ENCODE results near the gene EMX2.

The EMX2 gene

DNA sequence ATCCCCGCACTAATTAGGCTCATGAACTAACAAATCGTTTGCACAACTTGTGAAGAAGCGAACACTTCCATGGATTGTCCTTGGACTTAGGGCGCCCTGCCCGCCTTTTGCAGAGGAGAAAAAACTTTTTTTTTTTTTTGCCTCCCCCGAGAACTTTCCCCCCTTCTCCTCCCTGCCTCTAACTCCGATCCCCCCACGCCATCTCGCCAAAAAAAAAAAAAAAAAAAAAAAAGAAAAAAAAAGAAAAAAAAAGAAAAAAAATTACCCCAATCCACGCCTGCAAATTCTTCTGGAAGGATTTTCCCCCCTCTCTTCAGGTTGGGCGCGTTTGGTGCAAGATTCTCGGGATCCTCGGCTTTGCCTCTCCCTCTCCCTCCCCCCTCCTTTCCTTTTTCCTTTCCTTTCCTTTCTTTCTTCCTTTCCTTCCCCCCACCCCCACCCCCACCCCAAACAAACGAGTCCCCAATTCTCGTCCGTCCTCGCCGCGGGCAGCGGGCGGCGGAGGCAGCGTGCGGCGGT is at the start of gene EMX2:
EMX2 (plus strand) TSS at position 41 of the 519 bp plus-strand sequence. CDS start 522 bp downstream, outside the sequence.
- DNase-seq (ENCODE audit: low read depth): no peak
- no peak within 1 kb of the TSS for H3K4me3 ChIP-seq (ENCODE audit: low read length)
- TF ChIP-seq, protein P1, sequence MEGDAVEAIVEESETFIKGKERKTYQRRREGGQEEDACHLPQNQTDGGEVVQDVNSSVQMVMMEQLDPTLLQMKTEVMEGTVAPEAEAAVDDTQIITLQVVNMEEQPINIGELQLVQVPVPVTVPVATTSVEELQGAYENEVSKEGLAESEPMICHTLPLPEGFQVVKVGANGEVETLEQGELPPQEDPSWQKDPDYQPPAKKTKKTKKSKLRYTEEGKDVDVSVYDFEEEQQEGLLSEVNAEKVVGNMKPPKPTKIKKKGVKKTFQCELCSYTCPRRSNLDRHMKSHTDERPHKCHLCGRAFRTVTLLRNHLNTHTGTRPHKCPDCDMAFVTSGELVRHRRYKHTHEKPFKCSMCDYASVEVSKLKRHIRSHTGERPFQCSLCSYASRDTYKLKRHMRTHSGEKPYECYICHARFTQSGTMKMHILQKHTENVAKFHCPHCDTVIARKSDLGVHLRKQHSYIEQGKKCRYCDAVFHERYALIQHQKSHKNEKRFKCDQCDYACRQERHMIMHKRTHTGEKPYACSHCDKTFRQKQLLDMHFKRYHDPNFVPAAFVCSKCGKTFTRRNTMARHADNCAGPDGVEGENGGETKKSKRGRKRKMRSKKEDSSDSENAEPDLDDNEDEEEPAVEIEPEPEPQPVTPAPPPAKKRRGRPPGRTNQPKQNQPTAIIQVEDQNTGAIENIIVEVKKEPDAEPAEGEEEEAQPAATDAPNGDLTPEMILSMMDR (IDR thresholded peaks at IDR 0.05; ENCODE audit: insufficient read depth, low read depth, low read length, missing control alignments): no peak

DNA sequence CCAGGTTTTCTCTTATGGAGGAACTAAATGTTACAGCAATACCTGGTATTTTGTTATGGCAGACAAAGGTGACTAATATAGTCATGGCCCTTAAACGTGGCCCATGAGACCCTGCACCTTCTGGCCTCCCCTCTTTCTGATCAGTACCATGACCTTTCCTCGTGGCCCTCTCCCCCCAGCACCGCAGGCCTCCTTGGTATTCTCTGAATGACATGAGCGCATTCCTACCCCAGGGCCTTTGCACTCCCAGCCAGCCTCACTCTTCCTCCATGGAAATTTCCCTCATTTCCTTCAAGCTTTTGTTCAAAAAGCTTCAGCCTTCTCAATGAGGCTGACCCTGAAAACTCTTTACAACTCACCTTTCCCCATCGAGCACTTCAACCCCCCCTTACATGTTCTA is 46.5 kb upstream of the EMX2 start:
- TF ChIP-seq, protein P1 (IDR thresholded peaks at IDR 0.05; ENCODE audit: insufficient read depth, low read depth, low read length, missing control alignments): no peak
- H3K4me3 ChIP-seq (ENCODE audit: low read length): no peak overlapping the region
- no peak for DNase-seq (ENCODE audit: low read depth)

DNA sequence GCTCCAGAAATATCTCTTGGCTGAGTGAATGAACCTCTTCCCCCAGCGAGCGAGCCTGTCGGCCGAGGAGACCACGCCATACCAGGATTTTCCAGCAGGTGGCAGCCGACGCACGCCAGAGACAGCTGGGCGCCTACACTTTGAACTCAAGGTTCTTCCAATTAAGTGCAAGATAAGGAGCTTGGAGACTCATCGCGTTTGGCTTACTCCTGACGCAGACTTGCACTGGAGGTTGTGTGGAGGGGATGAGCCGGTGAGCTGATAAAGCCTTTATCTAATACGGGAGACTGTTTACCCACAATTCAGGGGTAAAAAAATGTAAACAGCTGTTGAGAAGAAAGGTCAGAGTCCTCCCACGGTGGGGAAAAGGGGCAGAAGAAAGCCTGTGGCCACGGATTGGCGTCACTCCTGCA is 45.9 kb upstream of the EMX2 start:
- peak; percentile 85 for DNase-seq (ENCODE audit: low read depth)
- H3K4me3 ChIP-seq (ENCODE audit: low read length): no peak overlapping the region
- TF ChIP-seq, protein P1 (IDR thresholded peaks at IDR 0.05; ENCODE audit: insufficient read depth, low read depth, low read length, missing control alignments): peak; percentile 94

DNA sequence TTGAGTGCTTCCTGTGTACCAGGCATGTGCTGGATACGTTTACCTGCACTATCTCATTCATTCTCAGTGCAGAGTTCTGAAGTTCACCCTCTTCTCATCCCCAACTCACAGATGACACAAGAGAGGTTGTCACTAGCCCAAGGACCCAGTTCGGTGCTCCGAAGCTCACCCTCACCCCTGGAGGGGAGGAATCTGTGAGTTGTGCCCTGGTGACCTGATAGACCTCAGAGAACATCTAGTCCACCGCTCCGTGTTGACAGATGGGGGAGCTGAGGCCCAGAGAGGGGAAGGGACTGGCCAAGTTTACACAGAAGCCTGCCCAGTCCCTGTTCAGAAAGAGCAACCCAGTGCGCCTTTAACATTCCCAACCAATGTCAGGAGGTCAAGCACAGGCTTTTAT is 44.8 kb upstream of the EMX2 start:
- H3K4me3 ChIP-seq (ENCODE audit: low read length): no peak overlapping the region
- TF ChIP-seq, protein P1 (IDR thresholded peaks at IDR 0.05; ENCODE audit: insufficient read depth, low read depth, low read length, missing control alignments): no peak
- no peak for DNase-seq (ENCODE audit: low read depth)

DNA sequence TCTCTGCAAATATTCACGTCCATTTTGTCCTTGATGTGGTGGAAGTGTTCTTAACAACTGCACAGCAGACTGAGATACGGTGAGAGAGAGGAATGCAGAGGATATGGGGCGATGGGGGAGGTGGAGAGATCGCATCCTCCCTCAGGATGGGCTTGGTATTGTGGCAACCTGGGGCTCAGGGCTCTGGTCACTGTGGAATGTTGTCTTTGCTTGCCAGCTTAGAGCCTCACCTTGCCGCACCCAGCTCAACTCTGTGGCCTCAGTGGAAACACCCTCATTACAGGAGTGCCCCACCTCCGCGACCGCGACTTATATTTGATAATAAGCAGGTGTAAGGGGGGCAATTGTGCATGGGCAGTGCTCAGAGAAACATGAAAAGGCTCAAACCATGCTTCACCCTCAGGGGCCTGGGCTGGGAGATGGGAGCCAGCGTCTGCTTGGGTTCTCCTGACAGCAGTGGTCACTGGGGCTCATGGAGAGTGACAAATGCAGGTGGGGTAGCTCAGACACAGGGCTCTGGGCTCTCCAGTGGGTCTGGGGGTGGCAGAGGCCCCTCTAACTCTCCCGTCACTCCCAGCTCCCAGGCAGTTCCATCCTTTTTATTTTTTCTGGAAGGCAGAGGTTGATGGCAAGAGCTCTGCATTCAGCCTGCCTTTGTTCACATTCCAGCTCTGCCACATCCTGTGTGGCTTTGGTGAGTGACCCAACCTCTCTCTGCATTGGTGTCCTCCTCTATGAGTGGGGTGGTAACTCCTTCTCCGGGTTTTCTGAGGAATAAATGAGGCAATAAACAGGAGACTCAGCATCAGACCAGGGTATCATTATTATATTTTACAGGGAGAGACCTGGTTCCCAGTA is 43.1 kb upstream of the EMX2 start:
- no peak overlapping the region for H3K4me3 ChIP-seq (ENCODE audit: low read length)
- TF ChIP-seq, protein P1 (IDR thresholded peaks at IDR 0.05; ENCODE audit: insufficient read depth, low read depth, low read length, missing control alignments): no peak
- no peak for DNase-seq (ENCODE audit: low read depth)

DNA sequence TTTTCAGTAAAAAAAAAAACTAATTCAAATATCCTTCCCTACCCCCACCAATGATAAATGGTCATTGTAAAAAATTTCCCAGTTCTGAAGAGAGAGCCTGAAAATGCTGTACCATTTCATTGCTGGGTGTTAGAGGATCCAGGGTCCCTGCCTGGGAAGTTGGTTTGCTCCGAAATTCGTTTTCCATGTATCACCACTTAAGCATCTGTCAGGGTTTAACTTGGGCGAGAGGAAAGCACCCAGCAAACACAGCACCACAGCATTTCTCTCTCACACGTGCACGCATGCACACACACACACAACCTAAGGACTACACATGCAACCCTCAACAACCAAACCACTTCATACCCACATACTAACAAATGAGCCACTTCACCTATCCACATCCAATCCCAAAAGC is 42.1 kb upstream of the EMX2 start:
- no peak for DNase-seq (ENCODE audit: low read depth)
- TF ChIP-seq, protein P1 (IDR thresholded peaks at IDR 0.05; ENCODE audit: insufficient read depth, low read depth, low read length, missing control alignments): no peak
- H3K4me3 ChIP-seq (ENCODE audit: low read length): no peak overlapping the region
